ENCODE data around the gene PITPNC1.
A peak's percentile ranks its signal among the peaks of the same experiment; 100 is the strongest.

Gene PITPNC1

DNA sequence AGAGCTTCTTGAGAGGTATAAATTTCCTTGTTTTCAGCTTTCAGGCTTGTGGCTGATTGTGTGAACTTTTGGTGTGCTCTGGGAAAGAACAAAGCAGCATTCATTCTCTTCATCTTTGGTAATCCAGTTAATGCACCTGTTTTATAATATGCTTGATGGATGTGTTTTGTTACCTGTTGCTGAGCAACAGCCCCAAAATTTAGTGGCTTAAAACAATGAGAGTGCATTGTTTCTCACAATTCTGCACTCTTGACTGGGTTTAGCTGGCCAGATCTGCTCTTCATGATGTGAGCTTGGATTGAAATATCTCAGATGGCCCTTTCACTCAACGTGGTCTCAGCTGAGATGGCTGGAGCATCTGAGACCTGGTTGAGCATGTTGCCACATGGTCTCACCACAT is 281.9 kb downstream of the PITPNC1 start:
- DNase-seq: no peak

DNA sequence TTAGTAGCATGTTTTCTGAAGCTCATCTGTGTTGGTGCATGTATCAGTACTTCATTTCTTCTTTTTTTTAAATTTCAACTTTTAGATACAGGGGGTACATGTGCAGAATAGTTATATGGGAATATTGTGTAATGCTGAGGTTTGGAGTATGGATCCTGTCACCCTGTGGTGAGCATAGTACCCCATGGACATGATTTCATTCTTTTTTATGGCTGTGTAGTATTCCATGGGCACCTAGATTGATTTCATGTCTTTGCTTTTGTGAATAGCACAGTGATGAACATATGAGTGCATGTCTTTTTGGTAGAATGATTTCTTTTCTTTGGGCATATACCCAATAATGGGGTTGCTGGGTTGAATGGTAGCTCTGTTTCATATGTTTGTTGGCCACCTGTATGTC is 285.6 kb downstream of the PITPNC1 start:
- DNase-seq: no peak

DNA sequence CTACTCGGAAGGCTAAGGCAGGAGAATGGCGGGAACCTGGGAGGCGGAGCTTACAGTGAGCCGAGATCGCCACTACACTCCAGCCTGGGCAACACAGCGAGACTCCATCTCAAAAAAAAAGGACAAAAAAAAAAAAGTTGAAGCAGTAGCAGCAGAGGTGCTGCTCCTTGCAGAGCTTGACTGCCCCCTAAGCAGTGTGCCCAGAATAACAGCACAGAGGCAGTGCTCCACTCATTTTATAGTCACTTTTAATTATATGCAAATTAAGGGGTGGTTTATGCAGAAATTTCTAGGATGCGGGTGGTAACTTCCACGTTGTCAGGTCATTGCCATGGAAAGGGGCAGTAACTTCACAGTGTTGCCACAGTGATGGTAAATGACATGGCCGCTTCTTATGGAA is 286.4 kb downstream of the PITPNC1 start:
- DNase-seq: no peak

DNA sequence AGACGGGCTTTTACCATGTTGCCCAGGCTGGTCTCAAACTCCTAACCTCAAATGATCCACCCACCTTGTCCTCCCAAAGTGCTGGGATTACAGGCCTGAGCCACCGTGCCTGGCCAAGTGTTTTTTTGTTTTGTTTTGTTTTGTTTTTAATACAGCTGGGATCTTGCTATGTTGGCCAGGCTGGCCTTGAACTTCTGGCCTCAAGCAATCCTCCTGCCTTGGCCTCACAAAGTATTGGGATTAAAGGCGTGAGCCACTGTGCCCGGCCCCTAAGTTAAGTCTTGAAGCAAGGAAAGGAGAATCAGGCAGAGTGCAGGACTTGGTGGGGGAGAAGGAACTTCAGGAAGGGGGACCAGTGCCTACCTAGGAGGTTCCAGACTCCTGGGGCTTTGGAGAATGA is 288.9 kb downstream of the PITPNC1 start:
- no peak for DNase-seq

DNA sequence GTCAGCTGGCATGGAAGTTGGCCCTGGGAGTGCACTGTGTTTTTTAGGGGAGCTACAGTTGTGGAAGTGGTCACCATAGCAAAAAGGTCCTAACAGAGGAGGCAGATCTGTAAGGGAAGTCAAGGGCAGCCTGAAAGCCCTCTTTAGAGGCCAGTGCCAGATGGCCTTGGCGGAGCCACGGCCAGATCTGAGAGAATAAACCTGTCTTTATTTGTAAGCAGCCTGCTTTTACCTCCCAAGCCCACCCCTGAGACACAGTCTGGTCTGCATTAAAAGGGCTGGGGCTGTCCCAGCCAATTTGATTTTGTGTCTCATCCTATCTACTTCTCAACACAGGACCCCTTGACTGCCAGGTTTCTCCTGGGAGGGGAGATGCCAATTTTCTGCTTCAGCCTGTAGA is 289.6 kb downstream of the PITPNC1 start:
- DNase-seq: no peak

DNA sequence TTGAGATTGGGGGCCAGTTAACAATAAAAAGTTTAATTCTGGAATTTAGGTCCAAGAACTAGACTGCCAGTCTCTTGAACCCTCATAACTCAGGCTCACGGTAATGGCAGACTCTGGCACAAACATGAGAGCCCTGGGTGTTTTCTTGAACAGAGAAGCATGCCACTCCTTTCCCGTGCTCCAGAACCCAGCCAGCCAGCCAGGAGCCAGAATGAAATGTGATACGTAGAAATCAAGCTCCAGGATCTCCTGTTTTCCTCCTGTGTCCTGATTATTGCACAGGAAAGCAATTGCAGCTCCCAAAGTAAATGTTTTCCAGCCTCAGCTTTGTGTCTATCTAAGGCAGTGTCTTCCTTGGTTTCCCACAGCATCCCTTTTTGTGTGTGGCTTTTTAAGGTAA is 294.4 kb downstream of the PITPNC1 start:
- DNase-seq: no peak

DNA sequence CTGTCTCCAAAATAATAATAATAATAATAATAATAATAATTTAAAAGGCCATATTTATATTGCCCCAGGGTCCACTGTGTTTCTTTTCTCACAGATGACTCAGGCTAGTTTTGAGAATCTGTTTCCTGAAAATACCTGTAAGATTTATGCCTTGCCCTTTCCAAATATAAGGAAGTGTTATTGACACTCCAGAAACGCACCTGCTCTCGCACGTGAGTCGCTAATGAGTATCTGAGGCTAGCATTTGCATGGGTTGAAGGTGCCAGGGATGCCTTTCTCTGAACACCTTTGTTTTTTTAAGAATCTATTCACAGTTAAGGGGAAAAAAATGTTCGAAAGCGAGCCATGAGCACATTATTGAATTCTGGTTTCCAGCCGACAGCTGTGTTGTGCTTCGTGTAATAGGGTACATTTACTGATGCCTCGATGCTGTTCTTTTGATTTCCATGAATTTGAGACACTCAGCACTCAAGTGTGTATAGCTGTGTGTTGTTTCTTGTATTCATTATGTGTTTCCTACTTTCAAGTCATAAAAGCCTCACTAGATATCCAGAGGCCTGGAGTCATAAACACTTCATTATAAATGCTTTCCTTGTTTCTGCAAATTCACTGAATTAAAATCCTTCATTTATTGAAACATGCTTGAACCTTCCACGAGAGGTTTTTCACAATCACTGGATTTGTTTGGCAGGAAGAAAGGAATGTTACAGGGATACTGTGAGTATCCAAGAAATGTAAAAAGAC is 295.7 kb downstream of the PITPNC1 start:
- DNase-seq: no peak

DNA sequence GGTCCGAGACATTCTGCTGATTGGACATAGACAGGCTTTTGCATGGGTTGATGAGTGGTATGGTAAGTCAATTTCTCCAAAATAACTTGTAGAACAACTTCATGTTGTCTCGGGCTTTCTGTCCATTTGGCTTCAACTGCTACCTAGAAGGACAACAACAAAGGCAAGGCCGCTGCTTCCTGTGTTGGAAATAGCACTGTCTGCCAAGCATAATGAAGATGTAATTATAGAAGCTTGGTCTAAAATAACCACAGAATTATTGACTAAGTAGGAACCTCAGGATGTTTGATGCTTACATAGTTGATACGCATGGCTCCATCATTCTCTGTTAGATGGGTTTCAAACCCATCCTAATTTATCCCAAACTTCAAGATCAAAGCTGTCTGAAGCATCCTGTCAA is 298.4 kb downstream of the PITPNC1 start:
- DNase-seq: no peak

DNA sequence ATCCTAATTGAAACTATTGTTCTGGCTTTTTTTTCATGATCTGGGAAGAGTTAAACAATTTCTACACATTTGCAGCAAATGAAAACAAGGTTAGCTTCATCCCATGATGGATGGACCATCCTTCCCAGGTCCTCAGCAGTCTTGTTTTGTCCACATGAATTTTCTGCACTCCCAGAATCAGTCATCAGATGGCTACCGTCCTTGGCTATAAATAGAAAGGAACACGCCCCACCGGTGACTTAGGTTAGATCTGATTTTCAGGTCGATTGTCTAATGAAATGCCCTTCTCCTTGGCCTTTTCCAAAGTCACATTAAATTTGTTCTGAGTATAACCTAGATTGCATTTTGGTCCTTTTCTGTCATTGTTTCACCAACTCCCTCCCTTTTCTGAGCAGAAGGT is 299.2 kb downstream of the PITPNC1 start:
- DNase-seq: no peak

DNA sequence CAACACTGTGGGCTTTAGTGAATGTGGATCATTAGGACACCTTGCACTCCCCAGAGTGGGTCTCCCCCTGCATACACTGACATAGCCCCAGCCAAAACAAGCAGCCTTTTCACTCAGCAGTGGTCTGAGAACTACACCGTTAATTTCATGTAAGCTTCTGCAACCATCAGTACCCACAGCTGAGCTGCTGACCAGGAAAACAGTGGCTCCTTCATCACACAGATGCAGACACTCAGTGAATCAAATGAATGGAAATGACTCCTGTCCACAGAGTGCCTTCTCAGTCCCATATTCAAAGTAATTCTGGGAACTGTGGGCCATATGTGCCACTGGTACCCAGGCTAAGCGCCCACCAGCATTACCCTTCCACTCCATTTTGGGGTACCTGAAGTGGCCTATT is 301.3 kb downstream of the PITPNC1 start:
- no peak for DNase-seq

DNA sequence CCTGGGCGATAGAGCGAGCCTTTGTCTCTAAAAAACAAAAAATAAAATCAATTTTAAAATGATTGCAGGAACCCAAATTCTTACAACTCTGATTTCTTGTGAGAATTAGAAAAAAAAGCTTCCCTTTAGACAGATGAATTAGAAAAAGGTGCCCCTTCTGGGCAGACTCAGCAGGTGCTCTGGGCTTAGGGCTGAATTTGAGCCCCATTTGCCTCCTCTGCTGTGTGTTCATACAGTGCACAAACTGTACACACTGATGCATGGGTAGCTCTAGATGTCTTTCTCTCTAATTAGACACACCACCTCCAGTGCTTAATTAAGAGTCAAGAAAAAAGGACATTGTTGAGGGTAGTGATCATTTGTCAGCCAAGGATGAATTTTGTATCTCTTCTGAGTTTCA is 302.1 kb downstream of the PITPNC1 start:
- DNase-seq: no peak

DNA sequence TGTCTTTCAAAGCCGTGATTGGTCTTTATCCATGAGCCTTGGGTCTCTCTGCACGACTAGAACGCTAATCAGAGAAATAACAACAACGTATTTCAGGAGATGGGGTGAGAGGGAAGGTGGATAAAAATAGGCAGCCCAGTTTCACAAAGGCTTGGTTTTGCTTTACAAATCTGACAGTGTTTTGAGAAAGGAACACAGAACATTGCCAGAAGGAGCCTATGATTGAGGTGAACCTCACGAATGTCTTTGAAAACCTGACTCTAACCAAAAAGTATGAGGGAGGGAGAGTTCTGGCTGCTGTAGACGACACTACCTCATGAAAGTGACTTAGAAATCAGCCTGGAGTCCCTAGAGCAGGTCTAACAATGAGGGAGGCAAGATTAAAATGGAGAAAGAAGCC is 302.6 kb downstream of the PITPNC1 start:
- DNase-seq: no peak

DNA sequence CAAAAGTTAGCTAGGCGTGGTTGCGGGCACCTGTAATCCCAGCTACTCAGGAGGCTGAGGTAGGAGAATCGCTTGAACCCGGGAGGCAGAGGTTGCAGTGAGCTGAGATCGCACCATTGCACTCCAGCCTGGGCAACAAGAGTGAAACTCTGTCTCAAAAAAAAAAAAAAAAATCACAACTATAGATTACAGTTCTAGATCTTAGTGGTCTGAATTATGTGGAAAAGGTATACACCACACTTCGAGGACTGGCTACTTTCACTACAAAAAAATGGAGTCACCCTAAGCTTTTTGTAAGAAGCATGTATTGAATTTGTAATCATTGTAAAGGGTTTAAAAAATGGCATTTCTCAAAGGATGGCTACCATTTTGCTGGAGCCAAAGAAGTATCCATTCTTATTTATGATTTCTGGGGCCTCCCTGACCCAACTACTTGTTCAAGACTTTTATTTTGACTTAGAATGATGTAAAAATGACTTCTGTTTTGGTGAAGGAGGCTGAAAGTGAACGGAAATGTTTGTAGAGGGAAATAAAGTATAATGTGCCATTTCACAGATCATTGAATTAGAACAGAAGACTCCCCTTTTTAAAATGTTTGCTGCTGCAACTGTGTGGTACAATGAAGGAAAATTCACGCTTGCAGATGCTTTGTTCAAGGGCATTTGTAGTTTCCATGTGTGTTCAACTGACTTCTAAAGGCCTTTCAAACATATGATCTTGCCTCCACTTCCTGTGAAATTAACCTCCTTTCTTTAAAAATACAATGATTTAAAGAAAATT is 303.6 kb downstream of the PITPNC1 start:
- no peak for DNase-seq

DNA sequence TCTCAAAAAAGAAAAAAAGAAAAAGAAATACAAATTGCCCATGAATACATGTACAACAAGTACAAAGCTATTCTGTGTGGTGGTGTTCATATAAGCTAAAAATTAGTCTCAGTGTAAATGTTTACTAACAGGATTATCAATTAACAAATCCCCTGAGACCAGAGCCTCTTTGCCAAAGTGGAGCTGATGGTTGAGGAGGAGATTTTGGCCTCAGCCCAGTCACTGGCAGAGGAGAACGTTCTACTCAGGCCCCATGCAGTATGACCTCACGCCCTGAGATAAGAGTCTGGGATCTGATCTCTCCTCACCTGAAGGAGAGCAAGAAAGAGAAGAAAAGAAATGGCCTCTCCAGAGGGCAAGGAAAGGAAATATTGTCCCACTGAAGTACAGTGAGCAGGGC is 305.1 kb downstream of the PITPNC1 start:
- no peak for DNase-seq

DNA sequence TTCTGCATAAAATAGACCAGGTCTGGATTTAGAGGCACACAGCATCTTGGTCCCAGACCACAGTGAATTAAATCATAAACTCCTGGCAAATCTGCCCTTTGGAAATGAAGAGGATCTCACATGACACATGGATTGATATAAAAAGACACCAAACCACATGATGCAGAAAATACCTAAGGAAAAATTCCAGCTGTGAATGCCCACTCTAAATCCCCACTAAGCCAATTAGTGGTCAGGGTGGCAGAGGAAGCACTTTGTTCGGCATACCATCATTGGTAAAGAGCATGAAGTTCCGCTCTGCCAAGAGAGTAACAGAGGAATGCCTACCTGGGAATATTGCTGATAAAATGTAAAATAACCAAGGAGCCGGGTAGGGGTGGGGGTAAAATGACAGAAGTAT is 308.3 kb downstream of the PITPNC1 start:
- no peak for DNase-seq

DNA sequence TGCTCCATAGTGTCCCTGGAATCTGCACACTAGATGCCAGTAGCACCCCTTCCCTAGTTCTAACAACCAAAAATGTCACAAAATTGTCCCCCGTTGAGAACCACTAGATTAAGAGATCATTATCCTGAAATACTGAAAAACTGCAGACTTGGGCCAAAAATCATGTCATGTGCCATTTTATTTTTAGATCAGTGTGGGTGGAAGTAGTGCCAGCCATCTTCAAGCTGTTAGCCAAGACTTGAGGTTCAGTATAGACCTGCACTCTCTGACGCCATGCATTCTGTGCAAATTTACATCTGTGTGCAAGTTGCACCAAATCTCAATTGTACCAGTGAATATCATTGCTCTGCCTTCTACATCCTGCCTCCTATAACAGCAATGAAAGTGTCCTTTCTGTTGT is 309.2 kb downstream of the PITPNC1 start:
- no peak for DNase-seq

DNA sequence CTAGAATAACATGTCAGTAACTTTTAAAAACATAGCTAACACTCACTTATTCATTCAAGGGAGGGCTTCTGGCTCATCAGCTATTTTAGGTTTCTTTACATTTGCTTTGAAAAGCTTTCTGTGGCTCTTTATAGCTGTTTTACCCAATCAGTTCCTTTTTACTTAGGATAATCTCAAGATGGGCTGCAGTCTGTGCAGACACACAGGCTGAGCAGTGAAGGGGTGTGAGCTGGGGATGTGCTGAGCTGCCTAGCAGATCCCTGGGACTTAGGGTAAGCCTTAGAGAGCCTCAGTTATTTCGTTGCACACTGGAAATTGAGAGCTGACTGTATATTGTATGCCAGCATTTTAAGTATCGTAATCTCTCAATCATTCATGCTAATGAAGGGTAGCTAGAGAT is 310.4 kb downstream of the PITPNC1 start:
- no peak for DNase-seq

DNA sequence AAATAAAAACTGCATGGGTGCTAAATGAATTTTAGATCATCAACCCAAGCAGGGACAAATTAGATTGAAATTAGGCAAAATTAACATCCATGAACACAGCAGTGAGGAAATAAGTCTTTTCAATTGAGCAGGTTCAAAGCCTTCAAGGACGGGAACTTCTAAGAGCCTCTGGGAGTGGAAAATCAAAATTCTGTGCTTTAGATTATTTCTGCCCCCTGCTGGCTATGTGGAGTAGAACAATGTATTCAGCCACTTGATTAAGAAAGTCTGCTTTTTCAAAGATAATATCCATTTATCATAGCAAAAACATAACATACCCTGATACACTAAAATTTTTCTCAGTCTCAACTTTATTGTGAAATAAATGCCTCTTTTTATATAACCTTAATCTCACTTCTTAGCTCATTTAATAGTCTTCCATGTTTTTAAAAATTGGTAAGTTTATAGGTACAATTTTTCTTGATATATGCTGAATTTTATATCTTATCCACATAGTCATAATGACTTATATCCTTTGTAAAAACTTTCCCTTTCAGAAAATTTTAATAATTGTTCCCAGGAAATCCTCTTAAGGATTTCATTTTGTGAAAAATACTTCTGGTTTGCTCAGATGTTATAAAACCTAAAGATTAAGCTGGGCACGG is 312.6 kb downstream of the PITPNC1 start:
- DNase-seq: peak; percentile 75

DNA sequence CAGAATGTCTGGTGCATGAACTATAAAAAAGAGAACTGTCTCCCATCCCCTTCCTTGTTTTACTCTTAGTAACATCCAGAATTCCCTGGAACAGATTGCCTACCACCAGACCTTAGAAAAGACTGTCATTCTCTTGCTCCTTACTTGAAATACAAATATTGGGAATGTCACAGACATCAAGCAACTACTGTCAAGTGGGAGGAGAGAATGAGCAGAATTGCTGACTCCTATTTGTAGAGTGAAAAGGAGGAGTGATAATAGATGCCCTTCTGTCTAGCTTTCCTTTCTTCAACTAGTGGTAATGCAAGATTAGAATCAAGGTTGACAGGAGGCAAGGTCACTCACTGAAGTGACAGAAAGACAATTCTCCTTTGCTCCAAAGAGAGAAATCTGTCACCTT is 316.7 kb downstream of the PITPNC1 start:
- DNase-seq: no peak

DNA sequence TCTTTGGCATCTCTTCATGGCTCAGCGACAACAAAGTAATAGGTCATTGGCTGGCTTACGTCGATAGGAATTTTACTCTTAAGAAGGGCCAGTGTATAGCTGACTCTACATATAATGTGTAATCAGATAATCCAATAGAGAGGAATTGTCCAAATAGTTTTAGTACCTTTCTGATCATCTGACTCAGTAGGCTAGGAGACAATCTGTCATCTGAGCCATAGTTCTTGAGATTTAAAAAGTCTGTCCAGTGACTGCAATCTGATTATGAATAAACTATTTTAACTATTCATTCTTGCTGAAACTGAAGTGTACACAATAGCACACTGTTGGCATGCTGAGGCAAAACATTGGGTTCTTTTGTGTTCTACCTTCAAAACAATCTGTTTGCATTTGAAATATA is 319.3 kb downstream of the PITPNC1 start:
- no peak for DNase-seq

DNA sequence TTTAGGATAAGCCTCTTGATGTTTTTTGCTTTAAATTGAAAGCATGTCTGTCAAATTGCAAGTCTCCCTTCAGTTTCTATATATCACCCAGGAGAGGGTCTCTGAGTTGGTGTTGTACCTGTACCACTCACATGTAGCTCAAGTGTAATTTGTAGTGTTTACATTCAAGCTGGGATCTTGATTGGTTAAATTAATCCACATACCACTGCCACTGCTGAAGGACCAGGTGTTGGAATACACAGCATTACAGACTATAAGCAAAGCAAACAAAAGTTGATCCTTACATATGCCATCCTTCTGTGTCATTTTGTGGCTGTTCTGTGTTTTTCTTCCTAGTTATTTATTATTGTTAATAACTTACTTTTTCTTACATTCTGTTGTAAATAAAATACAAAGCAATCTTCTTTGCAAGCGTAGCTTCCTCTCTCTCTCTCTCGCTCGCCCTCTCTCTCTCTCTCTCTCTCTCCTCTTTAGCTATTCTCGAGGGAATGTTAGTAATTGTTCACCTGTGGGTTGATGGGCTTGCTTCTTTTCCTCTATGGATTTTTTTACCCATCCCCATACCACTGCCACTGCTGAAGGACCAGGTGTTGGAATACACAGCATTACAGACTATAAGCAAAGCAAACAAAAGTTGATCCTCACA is 319.9 kb downstream of the PITPNC1 start:
- no peak for DNase-seq

DNA sequence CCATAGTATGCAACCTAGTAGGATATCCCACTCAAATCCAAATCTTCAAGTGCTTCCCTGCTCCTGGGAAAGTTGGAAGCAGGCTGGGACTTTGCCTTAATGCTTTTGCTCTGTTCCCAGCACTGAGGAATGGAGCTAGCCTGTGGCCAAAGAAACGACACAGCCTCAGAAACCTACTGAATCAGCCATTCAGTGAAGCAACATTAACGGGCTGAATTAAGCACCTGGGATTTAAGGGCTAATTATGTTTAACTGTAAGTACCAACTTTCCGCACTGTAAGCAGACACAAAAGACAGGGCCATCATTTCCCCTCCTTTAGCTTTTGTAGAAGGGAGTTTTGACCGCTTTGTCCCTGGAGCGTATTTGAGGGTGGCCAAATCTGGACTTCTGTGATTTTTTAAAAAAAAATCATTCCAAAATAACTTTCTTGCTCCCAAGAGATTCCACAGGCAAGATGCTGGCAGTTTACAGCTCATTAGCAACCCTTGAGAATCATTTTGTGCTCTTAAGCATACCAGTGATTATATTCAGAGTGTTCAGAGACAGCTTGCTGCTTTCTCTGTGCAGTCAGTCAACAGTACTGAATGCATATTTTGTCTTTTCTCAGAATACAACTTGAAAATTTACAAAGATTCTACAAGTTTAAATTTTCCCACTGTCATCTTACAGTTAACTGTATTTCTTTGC is 323.1 kb downstream of the PITPNC1 start:
- no peak for DNase-seq

DNA sequence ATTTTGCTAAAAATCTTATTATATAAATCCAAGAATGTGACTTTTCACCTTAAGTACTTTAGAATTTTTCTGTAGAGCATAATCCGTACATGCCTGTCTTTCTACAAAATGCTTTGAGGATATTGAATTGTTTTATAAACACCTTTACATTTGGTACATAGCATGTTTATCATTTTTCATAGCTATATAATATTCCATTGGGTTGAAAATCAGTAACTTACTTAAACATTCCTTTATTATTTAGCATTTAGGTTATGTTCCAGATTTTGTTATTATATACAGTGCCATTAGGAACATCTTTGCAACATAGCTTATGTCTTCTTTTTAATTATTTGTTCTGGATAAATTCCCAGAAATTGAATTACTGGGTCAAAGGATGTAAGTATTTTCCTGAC is 323.6 kb downstream of the PITPNC1 start:
- no peak for DNase-seq

Measured in CD4-positive, alpha-beta T cell treated with Interleukin-10 for 1 hour (primary cell).